ENCODE measurements around the gene NFIA. TPM values are rescaled to one million over a fixed set of nuclear protein-coding genes. Genes with fewer than 3 reads are reported as not detected.

The NFIA gene
- total RNA-seq, 4 donors from 2014 or later: 68.2 to 172 (median 101) TPM

DNA sequence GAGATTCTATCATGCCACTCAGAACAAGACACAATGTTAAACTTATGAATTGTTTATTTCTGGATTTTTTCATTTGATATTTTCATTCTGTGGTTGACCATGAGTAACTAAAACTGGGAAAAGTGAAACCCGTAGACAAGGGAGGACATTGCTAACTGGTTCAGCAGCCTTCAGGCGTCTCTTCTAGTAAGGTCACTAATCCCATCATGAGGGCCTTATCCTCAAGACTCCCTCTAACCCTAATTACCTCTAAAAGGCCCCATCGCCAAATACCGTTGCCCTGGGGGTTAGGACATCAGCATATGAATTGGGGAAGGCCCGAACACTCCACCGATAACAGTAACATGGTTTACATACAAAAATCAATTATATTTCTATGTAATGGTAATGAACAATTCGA is 394.9 kb downstream of the NFIA start:
- TF ChIP-seq, protein P1, sequence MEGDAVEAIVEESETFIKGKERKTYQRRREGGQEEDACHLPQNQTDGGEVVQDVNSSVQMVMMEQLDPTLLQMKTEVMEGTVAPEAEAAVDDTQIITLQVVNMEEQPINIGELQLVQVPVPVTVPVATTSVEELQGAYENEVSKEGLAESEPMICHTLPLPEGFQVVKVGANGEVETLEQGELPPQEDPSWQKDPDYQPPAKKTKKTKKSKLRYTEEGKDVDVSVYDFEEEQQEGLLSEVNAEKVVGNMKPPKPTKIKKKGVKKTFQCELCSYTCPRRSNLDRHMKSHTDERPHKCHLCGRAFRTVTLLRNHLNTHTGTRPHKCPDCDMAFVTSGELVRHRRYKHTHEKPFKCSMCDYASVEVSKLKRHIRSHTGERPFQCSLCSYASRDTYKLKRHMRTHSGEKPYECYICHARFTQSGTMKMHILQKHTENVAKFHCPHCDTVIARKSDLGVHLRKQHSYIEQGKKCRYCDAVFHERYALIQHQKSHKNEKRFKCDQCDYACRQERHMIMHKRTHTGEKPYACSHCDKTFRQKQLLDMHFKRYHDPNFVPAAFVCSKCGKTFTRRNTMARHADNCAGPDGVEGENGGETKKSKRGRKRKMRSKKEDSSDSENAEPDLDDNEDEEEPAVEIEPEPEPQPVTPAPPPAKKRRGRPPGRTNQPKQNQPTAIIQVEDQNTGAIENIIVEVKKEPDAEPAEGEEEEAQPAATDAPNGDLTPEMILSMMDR (IDR thresholded peaks at IDR 0.05; ENCODE audit: low read depth): no peak

DNA sequence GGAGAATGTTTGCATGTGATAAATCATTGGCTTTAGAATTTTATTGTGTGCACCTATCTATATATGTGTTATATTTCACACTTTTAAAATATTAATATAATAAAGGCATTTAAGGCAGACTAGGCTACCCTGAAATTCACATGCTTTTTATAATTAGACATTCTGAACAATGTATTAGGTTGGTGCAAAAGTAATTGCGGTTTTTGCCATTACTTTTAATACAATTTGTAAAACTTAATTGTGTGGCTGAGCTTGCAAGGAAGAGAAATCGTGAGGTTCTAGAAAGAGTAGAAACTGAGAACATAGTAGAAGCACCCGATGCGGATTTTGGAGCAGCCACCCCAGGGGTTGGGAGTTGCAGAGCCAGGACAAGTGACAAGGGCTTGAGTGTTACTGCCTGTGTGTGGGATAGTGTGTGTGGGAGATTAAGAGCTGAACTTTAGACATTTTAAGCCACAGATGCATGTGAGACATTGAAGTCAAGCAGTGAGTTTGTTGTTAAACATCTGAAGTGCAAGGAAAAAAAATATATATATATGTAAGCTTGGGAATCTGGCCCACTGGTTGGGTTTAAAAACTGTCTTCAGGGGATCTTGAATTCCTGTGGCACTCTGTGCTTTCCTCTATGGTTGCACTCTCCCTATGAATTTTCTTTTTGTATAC is 398.0 kb downstream of the NFIA start:
- TF ChIP-seq, protein P1 (IDR thresholded peaks at IDR 0.05; ENCODE audit: low read depth): no peak

DNA sequence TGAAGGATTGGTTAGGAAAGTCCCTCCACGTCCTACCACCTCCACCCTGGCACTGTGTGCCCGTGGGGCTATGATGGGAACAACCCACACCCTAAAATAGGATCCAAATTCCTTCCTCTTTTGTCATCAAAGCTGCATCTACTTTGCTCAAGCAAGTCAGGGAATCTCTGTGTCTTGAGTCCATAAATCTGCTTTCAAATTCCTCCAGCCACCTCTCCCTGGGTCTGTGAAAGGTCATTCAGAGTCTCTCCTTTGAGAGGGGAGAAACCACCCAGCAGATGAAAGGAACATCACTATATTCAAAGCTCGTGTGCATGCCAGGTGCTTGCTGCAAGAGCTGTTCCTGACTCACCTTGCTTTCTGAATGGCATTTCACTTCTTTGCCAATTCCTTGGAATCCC is 399.0 kb downstream of the NFIA start:
- TF ChIP-seq, protein P1 (IDR thresholded peaks at IDR 0.05; ENCODE audit: low read depth): no peak

DNA sequence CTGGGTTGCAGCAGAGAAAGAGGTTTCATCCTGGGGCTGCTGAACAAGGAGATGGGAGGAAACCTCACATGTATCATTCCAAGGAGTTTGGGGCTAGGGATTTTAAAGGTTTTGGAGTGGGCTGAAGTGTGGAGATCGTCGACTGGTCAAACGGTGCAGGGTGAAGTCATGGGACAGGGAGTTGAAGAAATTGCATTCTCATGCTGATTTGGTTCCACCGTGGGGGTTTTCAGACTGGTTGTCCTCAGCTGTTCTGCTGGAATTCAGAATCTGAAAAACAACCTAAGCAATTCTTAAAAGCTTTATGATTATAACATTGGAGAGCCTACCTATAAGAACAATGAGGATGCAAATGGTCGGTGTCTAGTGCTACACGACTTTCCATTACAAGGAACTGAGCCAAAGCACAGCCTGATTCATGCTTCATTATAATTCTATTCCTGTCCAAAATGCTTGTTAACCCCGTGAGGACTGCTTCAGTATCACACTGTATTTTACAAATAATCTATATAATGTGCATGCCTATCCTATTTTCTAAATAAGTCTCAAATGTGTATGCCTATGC is 399.9 kb downstream of the NFIA start:
- TF ChIP-seq, protein P1 (IDR thresholded peaks at IDR 0.05; ENCODE audit: low read depth): no peak

DNA sequence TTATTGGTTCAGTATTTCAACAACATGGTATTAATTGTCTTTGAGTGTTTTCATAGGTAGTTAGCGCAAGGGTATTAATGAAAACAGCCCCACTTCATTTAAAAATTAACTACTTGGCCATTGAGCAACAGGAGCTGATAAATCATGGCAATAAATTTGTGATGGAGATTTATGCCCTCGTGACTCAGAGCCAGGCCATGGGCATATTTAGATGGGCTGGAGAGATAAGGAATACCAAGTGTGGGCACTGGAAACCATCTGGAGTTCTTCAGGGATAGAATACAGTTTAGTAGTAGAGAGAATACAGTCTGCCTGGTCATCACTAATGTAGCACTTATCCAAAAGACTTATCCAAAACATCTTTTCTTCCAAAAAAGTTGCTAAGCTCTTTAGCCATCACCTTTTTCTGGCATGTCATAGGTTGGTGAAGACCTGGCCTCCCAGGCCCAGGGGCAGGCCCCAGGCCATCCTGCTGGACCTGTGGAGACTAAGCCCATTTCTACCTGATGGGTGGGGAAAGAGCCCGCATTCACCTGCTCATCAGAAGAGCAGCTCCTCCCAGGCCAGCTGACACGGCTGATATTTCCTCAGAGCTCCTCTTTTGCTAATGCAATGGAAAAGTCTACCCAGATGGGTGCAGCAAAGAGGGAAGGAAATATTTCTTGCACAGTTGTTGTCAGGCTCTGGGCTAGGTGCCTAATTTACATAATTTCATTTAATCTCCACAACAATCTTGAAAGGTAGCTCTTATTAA is 404.6 kb downstream of the NFIA start:
- TF ChIP-seq, protein P1 (IDR thresholded peaks at IDR 0.05; ENCODE audit: low read depth): no peak

DNA sequence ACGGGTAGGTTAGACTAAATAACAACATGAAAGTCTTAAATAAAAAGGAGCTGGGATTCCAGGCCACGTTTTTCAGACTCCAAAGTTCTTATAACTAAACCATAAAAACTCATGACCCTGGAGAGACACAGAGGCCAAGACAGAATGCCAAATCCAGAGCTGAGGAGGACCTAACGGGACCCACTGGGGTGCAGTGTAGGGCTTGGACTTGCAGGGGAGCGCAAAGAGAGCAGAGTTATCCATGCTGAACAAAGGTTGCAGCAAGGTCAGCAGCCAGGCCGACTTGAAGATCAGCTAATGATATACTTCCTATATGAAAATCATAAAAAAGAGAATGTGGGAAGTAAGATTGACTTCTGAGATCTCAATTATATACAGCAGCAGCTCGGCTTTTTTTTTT is 405.4 kb downstream of the NFIA start:
- TF ChIP-seq, protein P1 (IDR thresholded peaks at IDR 0.05; ENCODE audit: low read depth): no peak

DNA sequence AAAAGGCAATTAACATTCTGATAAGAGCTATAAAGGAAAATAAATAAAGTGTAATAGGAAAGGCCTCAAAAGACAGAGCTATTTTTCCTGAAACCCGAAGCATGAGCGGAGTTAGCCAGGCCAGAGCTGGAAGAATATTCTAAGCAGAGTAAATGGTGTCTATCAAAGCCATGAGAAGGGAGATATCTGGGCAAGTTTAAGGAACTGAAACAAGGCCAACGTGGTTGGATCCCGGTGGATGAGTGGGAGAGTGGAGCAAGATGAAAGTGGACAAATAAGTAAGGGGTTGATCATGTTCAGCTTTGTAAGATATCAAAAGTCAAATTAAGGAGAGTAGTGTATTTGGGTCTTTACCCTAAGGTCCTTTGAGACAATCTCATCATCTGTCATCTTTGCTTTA is 408.6 kb downstream of the NFIA start:
- TF ChIP-seq, protein P1 (IDR thresholded peaks at IDR 0.05; ENCODE audit: low read depth): no peak

All from subcutaneous adipose tissue (tissue), 4 donors.